HG03442 (cell line): ENCODE measurements around the gene INPP5A.
"Not testable (repeated sequence)": the region's sequence is repeated elsewhere in the genome, so short reads cannot be mapped to it uniquely, and the experiment has no call there.

Source experiments
- ATAC-seq: cut with Tn5 transposase; IDR thresholded peaks from one replicate; pipeline ENCODE4 v1.9.1; 2021; ENCODE audit warnings: mild to moderate bottlenecking, moderate library complexity; ENCODE audit not compliant: unreplicated experiment

INPP5A gene

DNA sequence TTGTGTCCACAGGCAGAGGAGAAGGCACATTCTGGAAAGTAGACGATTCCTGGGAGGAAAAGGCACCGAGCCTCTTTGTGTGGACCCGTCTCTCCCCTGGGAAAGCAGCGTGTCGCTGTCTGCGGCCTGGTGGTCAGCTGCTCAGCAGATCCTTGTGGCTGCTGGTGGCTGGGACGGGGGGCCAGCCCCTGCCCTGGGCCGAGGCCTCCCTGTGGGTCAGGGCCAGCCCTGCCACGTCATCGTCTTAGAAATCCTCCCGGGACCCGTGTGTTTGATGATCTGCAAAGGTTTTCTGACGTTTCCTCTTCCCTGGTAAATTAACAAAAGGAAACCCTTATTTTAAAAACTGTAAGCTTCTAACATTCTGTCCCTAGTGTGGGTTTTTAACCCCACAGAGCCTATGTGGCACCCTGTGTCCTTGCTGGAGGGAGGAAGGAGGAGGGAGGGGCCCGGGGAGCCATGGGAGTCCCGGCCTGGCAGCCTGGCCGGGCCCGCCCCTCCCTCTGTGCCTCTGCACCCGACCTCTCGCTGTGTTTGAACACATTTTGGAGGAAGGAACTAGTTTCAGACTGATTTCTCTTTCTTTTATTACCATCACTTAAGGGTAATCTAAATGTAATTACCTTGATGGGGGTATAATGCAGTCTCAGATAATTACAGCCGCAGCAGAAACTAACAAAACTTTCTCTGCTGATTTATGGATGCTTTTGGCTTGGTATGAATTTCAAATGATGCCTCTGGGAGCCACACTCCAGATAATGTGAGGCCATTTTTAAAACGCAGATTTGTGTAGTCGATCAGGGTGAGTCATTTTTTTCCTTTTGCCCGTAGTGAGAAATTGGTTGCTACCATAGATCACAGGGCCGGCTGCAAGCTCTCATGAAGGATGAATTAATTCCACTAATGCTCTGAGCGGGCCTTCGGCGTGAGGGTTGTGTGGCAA is 162.8 kb downstream of the INPP5A start:
- ATAC-seq = no peak

GRCh38 chr10:132701099-132701845 is 163.7 kb downstream of the INPP5A start:
- no peak for ATAC-seq

GRCh38 chr10:132701846-132702190 is 164.2 kb downstream of the INPP5A start:
- no peak for ATAC-seq

DNA sequence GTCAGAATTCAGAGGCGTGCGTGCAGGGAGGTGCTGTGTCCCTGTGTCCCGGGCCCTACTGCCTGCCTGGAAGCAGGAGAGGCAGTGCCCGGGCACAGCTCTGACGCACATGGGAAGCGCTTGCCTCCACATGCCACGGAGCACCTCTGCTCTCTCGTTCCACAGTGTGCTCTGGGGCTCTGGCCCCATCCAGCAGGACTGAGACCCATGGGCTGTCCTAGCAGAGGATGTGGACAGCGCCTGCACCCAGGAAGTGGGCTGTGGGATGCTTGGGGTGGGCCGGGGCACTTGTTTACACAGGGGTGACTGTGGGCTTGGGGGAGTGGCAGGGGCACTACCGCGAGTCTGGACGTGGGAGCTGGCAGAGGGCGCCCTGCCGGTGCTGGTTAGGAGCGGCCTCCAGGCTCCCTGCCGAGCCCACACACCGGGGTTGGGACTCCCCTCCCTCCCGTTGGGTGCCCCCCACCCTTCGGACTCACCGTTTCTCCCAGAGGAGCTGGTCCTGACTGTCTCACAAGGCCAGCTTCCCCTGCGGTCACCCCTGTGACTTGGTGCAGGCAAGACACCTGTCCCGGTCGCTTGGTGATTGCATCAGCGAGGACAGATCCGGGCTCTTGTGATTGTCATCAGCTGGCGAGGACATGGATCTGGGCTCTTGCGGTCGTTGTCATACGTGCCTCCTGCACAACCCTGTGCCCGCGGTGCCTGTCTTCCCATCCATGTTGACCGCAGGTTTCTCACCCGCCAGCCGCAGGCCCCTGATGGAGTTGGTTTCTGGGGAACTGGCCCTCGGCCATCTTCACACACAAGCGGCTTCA is 165.2 kb downstream of the INPP5A start:
- ATAC-seq = no peak

- ATAC-seq = no peak
Observed at GRCh38 chr10:132703419-132704007, 165.9 kb downstream of the INPP5A start.

DNA sequence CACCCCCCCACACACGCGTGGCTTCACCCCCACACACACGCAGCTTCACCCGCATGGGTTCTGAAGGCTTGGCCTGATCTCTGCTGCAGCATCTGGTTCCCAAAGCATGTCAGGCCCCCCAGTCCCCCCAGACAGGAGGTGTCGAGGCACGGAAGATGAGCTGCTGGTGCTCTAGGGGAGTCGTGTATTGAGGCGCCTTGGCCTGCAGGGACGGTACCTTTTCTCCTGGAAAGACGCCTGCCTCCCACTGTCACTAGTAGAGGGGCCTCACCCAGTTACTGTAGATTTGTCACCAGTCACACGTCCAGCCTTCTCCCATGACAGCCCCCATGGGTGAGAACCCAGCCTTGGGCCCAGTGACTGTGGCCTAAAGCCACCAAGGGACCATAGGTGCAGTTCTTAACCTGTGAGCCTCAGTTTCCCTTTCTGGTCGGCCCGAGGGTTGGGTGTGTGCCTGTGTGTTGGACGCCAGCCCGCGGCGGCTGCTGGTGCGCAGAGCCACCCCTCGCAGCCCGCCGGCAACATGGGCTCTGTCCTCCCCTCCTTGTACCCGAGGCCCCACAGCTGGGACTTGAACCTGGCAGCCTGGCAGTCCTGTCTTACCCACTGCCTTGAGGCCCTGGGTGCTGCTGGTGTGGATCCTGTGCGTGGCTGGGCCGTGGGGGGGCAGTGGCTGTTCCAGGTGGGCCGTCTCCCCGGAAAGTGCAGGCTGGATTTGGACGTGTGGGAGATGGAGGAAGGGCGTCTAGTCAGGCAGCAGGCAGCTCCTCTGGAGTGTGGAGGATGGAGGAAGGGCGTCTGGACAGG is 166.6 kb downstream of the INPP5A start:
- no peak for ATAC-seq

GRCh38 chr10:132704815-132705064 is 167.2 kb downstream of the INPP5A start:
- ATAC-seq = not testable (repeated sequence)

DNA sequence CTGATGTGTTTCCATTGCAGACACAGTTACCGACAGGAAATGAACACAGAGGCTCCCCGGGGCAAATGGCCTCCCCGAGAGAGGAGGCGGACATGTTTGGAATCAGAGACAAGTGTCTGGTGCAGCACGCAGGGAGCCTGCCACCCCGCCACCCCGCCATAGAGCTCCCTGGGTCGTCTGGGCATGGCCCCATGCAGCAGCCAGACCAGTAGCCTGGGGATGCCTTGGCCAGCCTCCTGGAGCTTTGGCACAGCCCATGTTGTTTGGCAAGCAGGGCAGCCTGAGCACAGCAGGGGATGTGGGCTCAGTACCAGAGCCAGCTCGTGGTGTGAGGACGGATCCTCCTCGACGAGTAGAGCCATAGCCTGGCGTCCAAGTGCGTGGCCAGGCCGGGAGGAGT is 167.6 kb downstream of the INPP5A start:
- ATAC-seq = no peak

GRCh38 chr10:132705943-132706342 is 168.4 kb downstream of the INPP5A start:
- no peak for ATAC-seq

GRCh38 chr10:132706701-132707100 is 169.1 kb downstream of the INPP5A start:
- no peak for ATAC-seq

- ATAC-seq = no peak
Observed at GRCh38 chr10:132707121-132707775, 169.7 kb downstream of the INPP5A start.

DNA sequence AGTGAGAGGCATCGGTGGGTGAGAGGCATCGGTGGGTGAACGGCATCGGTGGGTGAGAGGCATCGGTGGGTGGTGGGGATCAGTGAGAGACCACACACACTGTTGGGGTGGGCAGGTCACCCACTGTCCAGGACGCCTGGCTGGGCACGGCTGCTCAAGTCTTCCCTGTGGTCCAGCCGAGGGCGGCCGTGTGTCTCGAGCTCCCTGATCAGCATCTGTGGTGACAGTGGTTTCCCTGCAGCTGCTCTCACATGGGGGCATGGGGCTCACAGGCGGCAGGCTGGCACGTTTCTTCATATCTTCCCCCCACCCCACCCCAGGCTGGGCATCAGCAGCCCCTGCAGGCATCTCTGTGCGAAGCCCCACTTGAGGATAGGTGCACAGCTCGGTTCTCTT is 170.2 kb downstream of the INPP5A start:
- no peak for ATAC-seq

DNA sequence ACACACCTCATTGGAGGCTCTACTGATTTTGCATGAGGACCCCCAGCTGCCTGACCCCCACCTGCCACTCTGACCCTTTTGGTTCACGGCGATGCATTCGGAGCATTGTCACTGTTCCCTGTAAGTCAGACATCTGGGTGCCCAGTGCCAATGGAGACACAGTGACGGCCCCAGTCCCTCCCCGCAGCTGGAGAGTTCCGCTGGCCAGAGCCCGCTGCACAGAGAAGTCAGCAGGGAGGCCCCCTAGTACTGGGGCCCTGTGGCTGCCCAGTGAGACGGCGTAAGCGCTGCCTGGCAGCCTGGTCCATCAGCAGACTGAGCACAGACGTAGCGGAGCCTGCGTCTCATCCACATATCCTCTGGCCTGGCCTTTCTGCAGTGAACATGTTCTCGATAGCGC is 170.9 kb downstream of the INPP5A start:
- ATAC-seq = no peak

- no peak for ATAC-seq
Observed at GRCh38 chr10:132708936-132709335, 171.3 kb downstream of the INPP5A start.

DNA sequence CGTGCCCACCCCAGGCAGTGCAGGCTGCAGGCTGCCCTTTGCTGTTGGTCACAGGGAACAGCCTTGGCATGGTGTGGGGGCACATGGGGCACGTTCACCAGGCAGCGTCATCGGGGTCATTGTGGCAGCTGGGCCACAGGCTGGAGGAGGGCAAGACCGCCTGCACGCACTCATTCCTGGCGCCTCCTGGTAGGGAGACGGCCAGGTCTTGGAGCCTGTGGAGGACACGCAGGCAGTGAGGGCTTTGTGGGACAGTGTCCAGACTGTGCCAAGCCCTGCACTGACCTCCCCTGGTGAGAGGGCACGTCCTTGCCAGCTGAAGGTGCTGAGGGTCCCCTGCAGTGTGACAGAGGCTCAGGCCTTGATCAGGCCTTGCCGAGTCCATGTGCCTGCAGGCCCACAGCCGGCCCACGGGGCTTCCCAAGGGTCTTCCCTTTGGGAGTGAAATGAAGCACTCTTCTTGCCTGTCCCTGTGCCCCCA is 171.9 kb downstream of the INPP5A start:
- no peak for ATAC-seq

- no peak for ATAC-seq
Observed at GRCh38 chr10:132710036-132710686, 172.6 kb downstream of the INPP5A start.

- ATAC-seq = no peak
Observed at GRCh38 chr10:132710746-132711612, 173.4 kb downstream of the INPP5A start.

DNA sequence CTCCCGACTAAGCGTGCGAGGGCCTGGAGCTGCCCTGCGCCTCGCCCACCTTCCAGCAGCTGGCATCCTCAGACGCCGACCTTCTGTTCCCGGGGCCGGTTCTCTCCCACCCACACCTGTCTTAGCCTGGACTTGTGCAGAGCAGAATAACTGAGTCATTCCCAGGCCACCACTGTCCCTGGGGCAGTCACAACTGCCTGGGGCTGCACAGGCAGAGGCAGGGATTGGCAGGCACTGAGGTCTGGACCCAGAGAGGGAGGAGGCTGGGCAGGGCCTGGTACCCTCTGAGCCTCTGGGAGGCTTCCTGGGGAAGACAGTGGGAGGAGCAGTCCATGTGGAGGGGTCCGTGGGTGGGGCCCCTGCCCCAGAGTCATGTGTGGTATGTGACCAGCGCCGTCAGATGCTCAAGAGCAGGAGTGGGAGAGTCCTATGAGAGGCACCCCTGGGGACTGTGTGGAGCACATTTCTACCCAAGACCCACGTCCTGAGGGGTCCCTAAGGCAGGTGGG is 174.1 kb downstream of the INPP5A start:
- no peak for ATAC-seq
